Measurements from ENCODE around the gene GH1. TPM values are rescaled to one million over a fixed set of nuclear protein-coding genes. Genes with fewer than 3 reads are reported as not detected.

GH1 gene
- total and polyA plus RNA-seq, 4 donors = not detected

DNA sequence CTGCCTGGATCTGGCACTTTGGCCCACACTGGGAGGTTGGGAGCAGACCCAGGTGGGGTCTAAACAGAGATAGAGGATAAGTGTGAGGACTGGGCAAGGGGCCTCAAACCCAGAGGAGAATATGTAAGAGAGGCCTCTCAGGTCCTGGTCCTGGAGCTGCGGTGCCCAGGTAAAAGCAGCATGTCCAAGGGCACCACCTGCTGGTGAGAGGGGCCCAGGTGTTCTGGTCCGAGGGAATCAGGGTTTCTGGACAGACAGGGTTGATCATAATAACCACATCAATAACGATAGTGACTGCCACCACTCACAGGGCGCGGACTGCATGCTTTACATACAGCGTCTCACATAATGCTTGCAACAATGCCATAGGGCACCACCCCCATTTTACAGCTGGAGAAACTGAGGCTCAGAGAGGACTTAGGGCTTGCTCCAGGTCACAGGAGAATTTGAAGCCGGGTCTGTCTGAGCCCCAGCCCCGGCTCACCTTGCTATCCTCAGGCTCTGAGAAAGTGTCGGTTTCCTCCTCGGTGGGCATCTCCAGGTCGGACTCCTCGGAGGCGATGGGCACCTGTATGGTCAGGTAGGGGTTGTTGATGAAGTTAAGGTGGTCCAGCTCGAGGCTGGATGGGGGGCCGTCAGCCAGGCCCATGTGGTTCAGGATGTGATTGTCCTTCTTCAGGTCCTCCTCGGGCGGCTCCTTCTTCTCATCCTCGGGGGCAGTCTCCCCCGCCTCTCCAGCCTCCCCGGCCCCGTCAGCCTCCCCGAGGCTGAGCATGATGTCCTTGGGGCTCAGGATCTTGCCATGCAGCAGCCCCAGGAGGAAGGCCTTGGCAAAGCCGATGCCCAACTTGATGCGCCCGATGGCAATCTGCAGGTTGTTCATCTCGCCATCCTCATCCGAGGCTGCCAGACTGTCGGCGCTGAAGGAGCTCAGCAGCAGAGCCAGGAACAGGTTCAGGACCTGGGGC is 32.6 kb upstream of the GH1 start:
- TF ChIP-seq RAD21 (IDR thresholded peaks at IDR 0.05) = peak; percentile 59 to 79
- TF ChIP-seq, protein P1, sequence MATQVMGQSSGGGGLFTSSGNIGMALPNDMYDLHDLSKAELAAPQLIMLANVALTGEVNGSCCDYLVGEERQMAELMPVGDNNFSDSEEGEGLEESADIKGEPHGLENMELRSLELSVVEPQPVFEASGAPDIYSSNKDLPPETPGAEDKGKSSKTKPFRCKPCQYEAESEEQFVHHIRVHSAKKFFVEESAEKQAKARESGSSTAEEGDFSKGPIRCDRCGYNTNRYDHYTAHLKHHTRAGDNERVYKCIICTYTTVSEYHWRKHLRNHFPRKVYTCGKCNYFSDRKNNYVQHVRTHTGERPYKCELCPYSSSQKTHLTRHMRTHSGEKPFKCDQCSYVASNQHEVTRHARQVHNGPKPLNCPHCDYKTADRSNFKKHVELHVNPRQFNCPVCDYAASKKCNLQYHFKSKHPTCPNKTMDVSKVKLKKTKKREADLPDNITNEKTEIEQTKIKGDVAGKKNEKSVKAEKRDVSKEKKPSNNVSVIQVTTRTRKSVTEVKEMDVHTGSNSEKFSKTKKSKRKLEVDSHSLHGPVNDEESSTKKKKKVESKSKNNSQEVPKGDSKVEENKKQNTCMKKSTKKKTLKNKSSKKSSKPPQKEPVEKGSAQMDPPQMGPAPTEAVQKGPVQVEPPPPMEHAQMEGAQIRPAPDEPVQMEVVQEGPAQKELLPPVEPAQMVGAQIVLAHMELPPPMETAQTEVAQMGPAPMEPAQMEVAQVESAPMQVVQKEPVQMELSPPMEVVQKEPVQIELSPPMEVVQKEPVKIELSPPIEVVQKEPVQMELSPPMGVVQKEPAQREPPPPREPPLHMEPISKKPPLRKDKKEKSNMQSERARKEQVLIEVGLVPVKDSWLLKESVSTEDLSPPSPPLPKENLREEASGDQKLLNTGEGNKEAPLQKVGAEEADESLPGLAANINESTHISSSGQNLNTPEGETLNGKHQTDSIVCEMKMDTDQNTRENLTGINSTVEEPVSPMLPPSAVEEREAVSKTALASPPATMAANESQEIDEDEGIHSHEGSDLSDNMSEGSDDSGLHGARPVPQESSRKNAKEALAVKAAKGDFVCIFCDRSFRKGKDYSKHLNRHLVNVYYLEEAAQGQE (IDR thresholded peaks at IDR 0.05) = no peak
- TF ChIP-seq, protein P2, sequence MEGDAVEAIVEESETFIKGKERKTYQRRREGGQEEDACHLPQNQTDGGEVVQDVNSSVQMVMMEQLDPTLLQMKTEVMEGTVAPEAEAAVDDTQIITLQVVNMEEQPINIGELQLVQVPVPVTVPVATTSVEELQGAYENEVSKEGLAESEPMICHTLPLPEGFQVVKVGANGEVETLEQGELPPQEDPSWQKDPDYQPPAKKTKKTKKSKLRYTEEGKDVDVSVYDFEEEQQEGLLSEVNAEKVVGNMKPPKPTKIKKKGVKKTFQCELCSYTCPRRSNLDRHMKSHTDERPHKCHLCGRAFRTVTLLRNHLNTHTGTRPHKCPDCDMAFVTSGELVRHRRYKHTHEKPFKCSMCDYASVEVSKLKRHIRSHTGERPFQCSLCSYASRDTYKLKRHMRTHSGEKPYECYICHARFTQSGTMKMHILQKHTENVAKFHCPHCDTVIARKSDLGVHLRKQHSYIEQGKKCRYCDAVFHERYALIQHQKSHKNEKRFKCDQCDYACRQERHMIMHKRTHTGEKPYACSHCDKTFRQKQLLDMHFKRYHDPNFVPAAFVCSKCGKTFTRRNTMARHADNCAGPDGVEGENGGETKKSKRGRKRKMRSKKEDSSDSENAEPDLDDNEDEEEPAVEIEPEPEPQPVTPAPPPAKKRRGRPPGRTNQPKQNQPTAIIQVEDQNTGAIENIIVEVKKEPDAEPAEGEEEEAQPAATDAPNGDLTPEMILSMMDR (IDR thresholded peaks at IDR 0.05; ENCODE audit: low read depth, low read length, missing input control) = peak; percentile 49

DNA sequence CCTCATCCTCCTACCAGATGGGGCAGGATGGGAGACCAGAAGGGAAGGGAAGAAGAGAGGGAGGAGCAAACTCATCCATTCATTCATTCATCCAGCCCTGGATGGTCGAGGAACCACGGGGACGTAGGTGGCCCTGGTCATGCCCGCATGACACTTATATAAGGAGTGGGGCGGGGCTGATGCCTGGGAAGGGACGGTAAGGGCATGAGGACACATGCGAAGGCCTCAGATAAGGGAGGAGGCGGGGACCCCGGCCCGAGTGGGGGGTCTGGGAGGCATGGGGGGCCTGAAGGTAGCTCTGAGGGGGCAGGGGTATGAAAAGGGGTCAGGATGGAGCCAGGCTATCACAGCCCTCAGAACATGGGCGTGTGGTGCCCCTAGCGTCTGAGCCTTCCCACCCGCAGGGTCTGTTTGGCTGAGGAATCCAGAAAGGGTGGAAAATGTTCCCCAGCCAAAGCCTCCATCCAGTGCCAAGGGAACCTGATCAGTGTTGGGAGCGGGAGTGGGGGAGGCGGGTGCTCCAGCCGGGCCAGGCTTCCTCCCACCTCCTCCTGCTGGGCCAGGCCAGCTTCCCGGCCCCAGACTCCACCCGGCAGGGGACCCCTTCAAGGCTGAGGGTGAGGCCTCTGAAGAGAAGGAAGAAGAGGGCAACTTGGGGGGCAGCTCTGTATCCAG is 31.1 kb upstream of the GH1 start:
- TF ChIP-seq HNF4G (IDR thresholded peaks at IDR 0.05) (no peak), TAF1 (conservative IDR thresholded peaks at IDR 0.05) (no peak), GABPA (IDR thresholded peaks at IDR 0.05 in 1 of 2, conservative IDR thresholded peaks at IDR 0.05 in 1 of 2) (no peak), FOXA1 (IDR thresholded peaks at IDR 0.05) (no peak), NR2F2 (IDR thresholded peaks at IDR 0.05) (no peak), RAD21 (IDR thresholded peaks at IDR 0.05) (no peak)
- TF ChIP-seq, protein P3, sequence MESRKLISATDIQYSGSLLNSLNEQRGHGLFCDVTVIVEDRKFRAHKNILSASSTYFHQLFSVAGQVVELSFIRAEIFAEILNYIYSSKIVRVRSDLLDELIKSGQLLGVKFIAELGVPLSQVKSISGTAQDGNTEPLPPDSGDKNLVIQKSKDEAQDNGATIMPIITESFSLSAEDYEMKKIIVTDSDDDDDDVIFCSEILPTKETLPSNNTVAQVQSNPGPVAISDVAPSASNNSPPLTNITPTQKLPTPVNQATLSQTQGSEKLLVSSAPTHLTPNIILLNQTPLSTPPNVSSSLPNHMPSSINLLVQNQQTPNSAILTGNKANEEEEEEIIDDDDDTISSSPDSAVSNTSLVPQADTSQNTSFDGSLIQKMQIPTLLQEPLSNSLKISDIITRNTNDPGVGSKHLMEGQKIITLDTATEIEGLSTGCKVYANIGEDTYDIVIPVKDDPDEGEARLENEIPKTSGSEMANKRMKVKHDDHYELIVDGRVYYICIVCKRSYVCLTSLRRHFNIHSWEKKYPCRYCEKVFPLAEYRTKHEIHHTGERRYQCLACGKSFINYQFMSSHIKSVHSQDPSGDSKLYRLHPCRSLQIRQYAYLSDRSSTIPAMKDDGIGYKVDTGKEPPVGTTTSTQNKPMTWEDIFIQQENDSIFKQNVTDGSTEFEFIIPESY (IDR thresholded peaks at IDR 0.05) = no peak
- TF ChIP-seq, protein P4, sequence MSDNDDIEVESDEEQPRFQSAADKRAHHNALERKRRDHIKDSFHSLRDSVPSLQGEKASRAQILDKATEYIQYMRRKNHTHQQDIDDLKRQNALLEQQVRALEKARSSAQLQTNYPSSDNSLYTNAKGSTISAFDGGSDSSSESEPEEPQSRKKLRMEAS (IDR thresholded peaks at IDR 0.05) = no peak
- TF ChIP-seq, protein P1 (IDR thresholded peaks at IDR 0.05) = no peak
- H3K9me3 ChIP-seq (ENCODE audit: control insufficient read depth in 4 of 4, low read length in 3 of 4) = no peaks in the 10 kb centered on the region
- no peak overlapping the region for H3K27ac ChIP-seq (ENCODE audit: low read depth in 1 of 2, low read length in 2 of 2)
- WGBS = 80% methylated on average over 18 of the region's 18 CpGs
- H3K27me3 ChIP-seq (ENCODE audit: control insufficient read depth in 4 of 4, insufficient read depth in 4 of 4, low read length in 3 of 4) = no peaks in the 10 kb centered on the region
- no peak overlapping the region for H3K9ac ChIP-seq (ENCODE audit: low read depth in 1 of 2, low read length in 2 of 2)
- H3K4me3 ChIP-seq (ENCODE audit: low read depth in 1 of 3, low read length in 3 of 3) = no peak overlapping the region
- H3K36me3 ChIP-seq (ENCODE audit: control insufficient read depth in 4 of 4, insufficient read depth in 3 of 4, low read depth in 1 of 4, low read length in 3 of 4) = no peaks in the 10 kb centered on the region
- peaks cover 0 to 4% (median 0%) of the 10 kb centered on the region in 4 donors for H3K4me1 ChIP-seq (ENCODE audit: control insufficient read depth in 4 of 4, insufficient read depth in 4 of 4, low read length in 3 of 4)
- DNase-seq (ENCODE audit: low spot score) = no peak

More for the DNA sequence above, 32.6 kb upstream of the GH1 start:
- no peaks in the 10 kb centered on the region for H3K27me3 ChIP-seq (ENCODE audit: control insufficient read depth in 4 of 4, insufficient read depth in 4 of 4, low read length in 3 of 4)
- H3K4me3 ChIP-seq (ENCODE audit: low read depth in 1 of 3, low read length in 3 of 3) = no peak overlapping the region
- H3K36me3 ChIP-seq (ENCODE audit: control insufficient read depth in 4 of 4, insufficient read depth in 3 of 4, low read depth in 1 of 4, low read length in 3 of 4) = no peaks in the 10 kb centered on the region
- WGBS = 85% methylated on average over 29 of the region's 29 CpGs
- H3K4me1 ChIP-seq (ENCODE audit: control insufficient read depth in 4 of 4, insufficient read depth in 4 of 4, low read length in 3 of 4) = peaks cover 0 to 4% (median 0%) of the 10 kb centered on the region in 4 donors
- peak; percentile 54 for DNase-seq (ENCODE audit: low spot score)
- H3K27ac ChIP-seq (ENCODE audit: low read depth in 1 of 2, low read length in 2 of 2) = no peak overlapping the region
- no peak overlapping the region for H3K9ac ChIP-seq (ENCODE audit: low read depth in 1 of 2, low read length in 2 of 2)
- H3K9me3 ChIP-seq (ENCODE audit: control insufficient read depth in 4 of 4, low read length in 3 of 4) = no peaks in the 10 kb centered on the region
